A549 treated with GW870086 at 1 μM for 4 hours (cell line): Measurements from ENCODE around the gene PRPS2. TPM values are rescaled to one million over a fixed set of nuclear protein-coding genes. Genes with fewer than 3 reads are reported as not detected.

Experiments
- total RNA-seq: library from RNA; stranded (reverse); fragments of 200-300 nt; extraction: Qiagen RNA extraction; gene quantifications from 5 replicates; pipeline ENCODE4 v1.2.3, GENCODE V29; 2022; ENCODE audit warnings: low read depth

PRPS2 gene
- total RNA-seq = 30.7 to 44.9 TPM (median 39.6 TPM) in 5 replicates

DNA sequence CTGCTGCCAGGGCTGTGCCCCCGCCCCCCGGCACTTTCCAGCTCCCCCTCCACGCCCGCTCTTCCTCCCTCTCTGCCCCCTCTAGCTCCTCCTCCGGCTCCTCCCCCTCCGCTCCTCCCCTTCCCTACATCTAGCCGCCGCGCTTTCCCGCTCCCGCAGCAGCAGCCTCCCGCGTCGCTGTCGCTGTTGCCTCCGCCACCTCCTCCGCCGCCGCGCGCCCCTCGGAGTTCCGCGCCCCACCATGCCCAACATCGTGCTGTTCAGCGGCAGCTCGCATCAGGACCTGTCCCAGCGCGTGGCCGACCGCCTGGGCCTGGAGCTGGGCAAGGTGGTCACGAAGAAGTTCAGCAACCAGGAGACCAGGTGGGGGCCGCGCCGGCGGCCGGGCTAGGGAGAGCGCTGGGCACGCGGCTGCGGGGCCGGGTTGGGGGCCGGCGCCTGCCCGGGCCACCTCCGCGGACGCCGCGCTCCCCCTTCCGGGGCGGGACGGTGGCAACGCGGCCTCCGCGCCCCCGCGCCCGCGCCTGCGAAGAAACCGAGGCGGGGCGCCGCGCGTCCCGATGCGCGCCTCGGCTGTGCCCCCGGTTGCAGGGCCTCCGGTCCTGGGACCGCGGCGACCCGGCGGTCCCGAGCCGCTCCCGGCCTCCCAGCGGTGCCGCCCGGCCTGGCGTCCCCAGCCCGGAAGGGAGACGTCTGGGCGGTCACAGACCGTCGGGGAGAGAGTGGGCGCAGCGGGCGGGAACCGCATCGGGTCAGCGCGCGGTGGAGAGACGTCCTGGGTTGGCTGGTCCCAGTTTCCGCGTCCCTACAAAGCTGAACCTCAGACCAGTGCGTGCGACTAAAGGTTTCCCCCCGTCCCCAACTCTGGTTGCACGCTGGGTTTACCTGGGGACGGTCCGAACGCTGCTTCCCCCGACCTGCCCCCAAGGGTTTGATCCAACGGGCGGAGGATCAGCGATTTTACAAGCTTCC, at the start of gene PRPS2:
Gene PRPS2, plus strand, starts transcription at position 156 of the 972 bp plus-strand sequence. Its CDS starts 86 bp downstream, at position 242.

DNA sequence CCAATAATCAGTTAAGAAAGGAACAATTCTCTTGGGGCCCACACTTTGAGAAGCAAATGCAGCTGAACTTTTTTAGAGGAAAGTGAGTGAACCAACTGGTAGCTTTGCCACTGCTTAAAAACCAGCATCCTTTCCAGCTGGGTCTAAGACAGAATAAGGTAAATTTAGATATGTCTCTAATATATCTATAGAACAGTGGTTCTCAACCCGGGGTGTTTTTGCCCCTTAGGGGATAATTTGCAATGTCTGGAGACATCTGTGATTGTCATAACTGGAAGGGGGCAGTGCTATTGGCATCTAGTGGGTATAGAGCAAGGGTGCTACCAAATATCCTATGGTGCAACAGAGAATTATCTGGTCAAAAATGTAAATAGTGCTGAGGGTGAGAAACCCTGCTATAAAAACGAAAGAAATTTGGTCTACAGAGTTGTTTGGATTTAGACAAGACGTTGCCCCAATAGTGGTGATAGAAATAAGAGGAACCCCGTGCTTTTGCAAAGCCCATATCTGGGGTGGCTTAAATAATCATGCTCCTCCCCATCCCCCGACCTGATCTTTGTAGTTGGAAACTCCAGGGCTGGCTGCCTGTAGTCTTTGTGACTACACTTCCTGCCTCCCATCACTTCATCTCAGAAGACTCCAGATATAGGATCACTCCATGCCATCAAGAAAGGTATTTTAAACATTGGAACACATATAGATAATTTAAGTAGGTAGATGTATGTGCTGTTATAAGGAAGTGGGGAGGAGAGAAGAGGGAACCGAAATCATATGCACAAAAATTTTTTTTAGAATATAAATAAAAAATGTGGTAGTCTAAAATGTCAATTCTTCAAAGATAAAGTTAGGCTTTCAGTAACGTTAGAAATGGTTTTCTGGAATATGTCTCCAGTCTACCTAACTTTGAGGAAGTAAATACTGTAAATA, 75.5 kb downstream of the PRPS2 start, which contains the start of gene TLR7:
Gene TLR7, plus strand, starts transcription at position 622 of the 927 bp plus-strand sequence. CDS start 507 bp downstream, outside the sequence.

Other genes starting within 250 kb of the PRPS2 start
- gene TLR7, start 75.7 kb downstream of the PRPS2 start, total RNA-seq = not detected in 5 replicates
- gene TLR8, start 115.2 kb downstream of the PRPS2 start, total RNA-seq = not detected in 5 replicates
- gene TMSB4X, start 183.7 kb downstream of the PRPS2 start, total RNA-seq = 5,171 to 8,032 TPM (median 5,790 TPM) in 5 replicates